GM23338 (cell line): ENCODE results near the gene TTC6. TPM values are rescaled to one million over a fixed set of nuclear protein-coding genes. Genes with fewer than 3 reads are reported as not detected.

Source experiments
- ATAC-seq: fragments of 200-7000 bp; cut with Tn5 transposase; 3 replicates; pipeline ENCODE4 v1.9.1; 2020
- DNase-seq: peaks from one replicate; pipeline ENCODE4 v3.0.0-alpha.2; 2015; ENCODE audit warnings: low spot score
- H2AFZ ChIP-seq: fragments of 200-600 bp; sonication (generic); 2 replicates; pipeline ENCODE4 v1.8.0; 2016; ENCODE audit warnings: antibody characterized with exemption, mild to moderate bottlenecking, moderate library complexity
- H3F3A ChIP-seq: fragments of 200-600 bp; sonication (generic); replicated peaks from 2 replicates; pipeline ENCODE4 v1.8.0; 2017; ENCODE audit warnings: antibody characterized with exemption, mixed run types, low read depth
- H3K27ac ChIP-seq: fragments of 200-600 bp; sonication (generic); 2 replicates; pipeline ENCODE4 v1.6.1; 2016; ENCODE audit warnings: low read depth
- H3K27me3 ChIP-seq: fragments of 200-600 bp; sonication (generic); 2 replicates; pipeline ENCODE4 v1.8.0; 2016; ENCODE audit warnings: mild to moderate bottlenecking, mixed run types, moderate library complexity; ENCODE audit not compliant: insufficient read depth
- H3K36me3 ChIP-seq: fragments of 200-600 bp; sonication (generic); 2 replicates; pipeline ENCODE4 v1.8.0; 2016; ENCODE audit warnings: mild to moderate bottlenecking; ENCODE audit not compliant: insufficient read depth
- H3K4me1 ChIP-seq: fragments of 200-600 bp; sonication (generic); 2 replicates; pipeline ENCODE4 v1.8.0; 2016; ENCODE audit warnings: mild to moderate bottlenecking, moderate library complexity; ENCODE audit not compliant: insufficient read depth
- H3K4me2 ChIP-seq: fragments of 200-600 bp; sonication (generic); 2 replicates; pipeline ENCODE4 v1.7.1; 2017; ENCODE audit warnings: mixed run types
- H3K4me3 ChIP-seq: fragments of 200-600 bp; sonication (generic); 2 replicates; pipeline ENCODE4 v1.6.1; 2016; ENCODE audit warnings: mixed run types
- H3K79me2 ChIP-seq: fragments of 200-600 bp; sonication (generic); replicated peaks from 2 replicates; pipeline ENCODE4 v1.8.0; 2017; ENCODE audit warnings: mild to moderate bottlenecking; ENCODE audit not compliant: insufficient read depth
- H3K9me2 ChIP-seq: fragments of 200-600 bp; sonication (generic); 2 replicates; pipeline ENCODE4 v1.8.0; 2017; ENCODE audit not compliant: insufficient read depth
- H4K20me1 ChIP-seq: fragments of 200-600 bp; sonication (generic); replicated peaks from 2 replicates; pipeline ENCODE4 v1.8.0; 2017; ENCODE audit warnings: mild to moderate bottlenecking; ENCODE audit not compliant: insufficient read depth
- H3K27ac Mint-ChIP-seq: 2 replicates; pipeline ENCODE4 v1.8.0; 2020; ENCODE audit warnings: inconsistent platforms, mild to moderate bottlenecking, moderate library complexity, mixed read lengths
- H3K27me3 Mint-ChIP-seq: 3 replicates; pipeline ENCODE4 v1.8.0; 2022; ENCODE audit warnings: low read depth, mild to moderate bottlenecking, moderate library complexity, mixed read lengths, inconsistent platforms; ENCODE audit not compliant: insufficient read depth, poor library complexity
- H3K36me3 Mint-ChIP-seq: 3 replicates; pipeline ENCODE4 v1.8.0; 2021; ENCODE audit warnings: low read depth, mild to moderate bottlenecking, inconsistent platforms, moderate library complexity, mixed read lengths
- H3K4me1 Mint-ChIP-seq: 3 replicates; pipeline ENCODE4 v1.8.0; 2020; ENCODE audit warnings: mild to moderate bottlenecking, inconsistent platforms, mixed read lengths
- H3K4me3 Mint-ChIP-seq: 3 replicates; pipeline ENCODE4 v1.8.0; 2021; ENCODE audit warnings: moderate library complexity, mild to moderate bottlenecking, inconsistent platforms, mixed read lengths
- H3K9me3 Mint-ChIP-seq: 3 replicates; pipeline ENCODE4 v1.8.0; 2020; ENCODE audit warnings: moderate library complexity, mild to moderate bottlenecking, inconsistent platforms, mixed read lengths
- EZH2 ChIP-seq: fragments of 200-600 bp; sonication (generic); IDR thresholded peaks from one replicate; pipeline ENCODE4 v1.8.0; 2017; ENCODE audit warnings: antibody characterized with exemption, mild to moderate bottlenecking, low read depth; ENCODE audit not compliant: unreplicated experiment
- EZH2phosphoT487 ChIP-seq: fragments of 200-600 bp; sonication (generic); IDR thresholded peaks from one replicate; pipeline ENCODE4 v1.8.1; 2018; ENCODE audit warnings: antibody characterized with exemption; ENCODE audit not compliant: unreplicated experiment
- JUNB ChIP-seq: IDR thresholded peaks from one replicate; pipeline ENCODE4 v1.6.1; 2016; ENCODE audit warnings: antibody characterized with exemption; ENCODE audit not compliant: unreplicated experiment
- NANOG ChIP-seq: IDR thresholded peaks from 2 replicates; pipeline ENCODE4 v1.6.1; 2016; ENCODE audit warnings: antibody characterized with exemption, borderline replicate concordance
- STAT1 ChIP-seq: IDR thresholded peaks from one replicate; pipeline ENCODE4 v1.6.1; 2016; ENCODE audit warnings: antibody characterized with exemption; ENCODE audit not compliant: unreplicated experiment
- ZNF331 ChIP-seq: fragments of 250-450 bp; sonication (Bioruptor Pico); IDR thresholded peaks from 2 replicates; pipeline ENCODE4 v1.5.0; 2020; ENCODE audit warnings: low read depth, mild to moderate bottlenecking, moderate library complexity
- polyA plus RNA-seq: library from polyadenylated mRNA; unstranded; fragments of >200 nt; fragmentation: Nextera tagmentation; extraction: Ambion mirVana; gene quantifications from 2 replicates; pipeline ENCODE4 v1.2.1, GENCODE V29; 2016
- total RNA-seq: library from RNA; depleted of rRNA; stranded (reverse); fragments of >200 nt; shearing (Covaris generic); gene quantifications from 2 replicates; pipeline ENCODE4 v1.2.3, GENCODE V29; 2014
- TF ChIP-seq, protein P1 (sequence below): IDR thresholded peaks from one replicate; pipeline ENCODE4 v1.6.1; 2018; ENCODE audit warnings: antibody characterized with exemption; ENCODE audit not compliant: unreplicated experiment
- TF ChIP-seq, protein P2 (sequence below): fragments of 250-450 bp; sonication (Bioruptor Pico); IDR thresholded peaks from 2 replicates; pipeline ENCODE4 v1.5.0; 2020; ENCODE audit warnings: mild to moderate bottlenecking, moderate library complexity

TTC6 gene
- total and polyA plus RNA-seq, 2 experiments from 2014 or later, result 0.31 TPM; not detected in 1

DNA sequence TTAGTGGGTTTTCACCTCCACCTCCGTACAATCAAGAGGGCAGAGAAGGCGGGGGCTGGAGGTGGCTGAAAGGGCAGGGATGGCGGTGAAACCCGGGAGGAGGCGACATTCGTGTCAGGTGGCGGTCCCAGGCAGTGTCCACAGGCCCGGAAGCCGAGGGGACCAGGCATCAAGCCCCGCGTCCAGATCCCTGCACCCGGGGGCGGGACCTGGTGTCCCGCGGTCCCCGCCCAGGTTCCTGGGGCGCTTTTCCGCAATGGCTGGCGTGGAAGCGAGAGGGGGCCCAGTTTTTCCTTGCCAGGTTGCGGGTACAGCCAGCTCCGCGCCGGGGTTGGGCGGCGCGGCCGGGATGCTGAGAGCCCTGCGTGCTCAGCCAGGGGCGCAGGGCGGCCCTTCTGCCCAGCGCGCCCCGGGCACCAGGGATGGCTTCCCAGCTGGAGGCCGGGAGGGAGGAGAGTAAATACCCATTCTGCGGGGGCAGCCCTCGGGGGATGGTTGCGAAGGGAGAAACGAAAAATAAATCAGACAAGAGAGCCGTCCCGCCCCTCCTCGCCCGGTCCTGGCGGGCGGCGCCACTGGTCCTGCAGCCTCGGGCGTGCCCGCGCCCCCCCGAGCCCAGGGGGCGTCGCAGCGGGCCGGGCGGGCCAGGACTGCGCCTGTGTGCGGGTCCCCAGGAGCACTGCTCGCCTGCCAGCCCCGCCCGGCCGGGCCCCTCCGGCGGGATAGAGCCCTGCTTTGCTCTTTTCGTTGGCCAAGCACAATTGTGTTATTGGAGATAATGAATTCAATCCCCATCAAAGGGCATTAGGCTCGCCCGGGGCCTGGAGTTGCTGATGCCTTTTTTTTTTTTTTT is 11.8 kb upstream of the TTC6 start:
- peaks cover 100% of the 10 kb centered on the region for H3K27me3 ChIP-seq
- ATAC-seq, result peak; percentile 65
- DNase-seq, result peak; percentile 67
- no peak overlapping the region for H3K27ac ChIP-seq
- no peaks in the 10 kb centered on the region for H3K9me2 ChIP-seq
- H3K4me1 ChIP-seq, result peaks cover 49% of the 10 kb centered on the region
- Mint-ChIP-seq H3K27ac (no peak overlapping the region), H3K9me3 (no peaks in the 10 kb centered on the region), H3K4me3 (peak overlapping the region; percentile 66), H3K4me1 (peaks cover 33% of the 10 kb centered on the region), H3K36me3 (no peaks in the 10 kb centered on the region), H3K27me3 (peaks cover 84% of the 10 kb centered on the region)
- no peak overlapping the region for H2AFZ ChIP-seq
- no peaks in the 10 kb centered on the region for H3K79me2 ChIP-seq
- H4K20me1 ChIP-seq, result peaks cover 7% of the 10 kb centered on the region; the same call in 1 of the 2 replicates
- peaks cover 6% of the 10 kb centered on the region for H3F3A ChIP-seq
- peak overlapping the region; percentile 52 for H3K4me3 ChIP-seq
- H3K4me2 ChIP-seq, result peak overlapping the region; percentile 93
- TF ChIP-seq ZNF331 (no peak), EZH2 (peak; percentile 85), NANOG (no peak), STAT1 (no peak), JUNB (no peak), EZH2phosphoT487 (peak; percentile 67)
- TF ChIP-seq, protein P1, sequence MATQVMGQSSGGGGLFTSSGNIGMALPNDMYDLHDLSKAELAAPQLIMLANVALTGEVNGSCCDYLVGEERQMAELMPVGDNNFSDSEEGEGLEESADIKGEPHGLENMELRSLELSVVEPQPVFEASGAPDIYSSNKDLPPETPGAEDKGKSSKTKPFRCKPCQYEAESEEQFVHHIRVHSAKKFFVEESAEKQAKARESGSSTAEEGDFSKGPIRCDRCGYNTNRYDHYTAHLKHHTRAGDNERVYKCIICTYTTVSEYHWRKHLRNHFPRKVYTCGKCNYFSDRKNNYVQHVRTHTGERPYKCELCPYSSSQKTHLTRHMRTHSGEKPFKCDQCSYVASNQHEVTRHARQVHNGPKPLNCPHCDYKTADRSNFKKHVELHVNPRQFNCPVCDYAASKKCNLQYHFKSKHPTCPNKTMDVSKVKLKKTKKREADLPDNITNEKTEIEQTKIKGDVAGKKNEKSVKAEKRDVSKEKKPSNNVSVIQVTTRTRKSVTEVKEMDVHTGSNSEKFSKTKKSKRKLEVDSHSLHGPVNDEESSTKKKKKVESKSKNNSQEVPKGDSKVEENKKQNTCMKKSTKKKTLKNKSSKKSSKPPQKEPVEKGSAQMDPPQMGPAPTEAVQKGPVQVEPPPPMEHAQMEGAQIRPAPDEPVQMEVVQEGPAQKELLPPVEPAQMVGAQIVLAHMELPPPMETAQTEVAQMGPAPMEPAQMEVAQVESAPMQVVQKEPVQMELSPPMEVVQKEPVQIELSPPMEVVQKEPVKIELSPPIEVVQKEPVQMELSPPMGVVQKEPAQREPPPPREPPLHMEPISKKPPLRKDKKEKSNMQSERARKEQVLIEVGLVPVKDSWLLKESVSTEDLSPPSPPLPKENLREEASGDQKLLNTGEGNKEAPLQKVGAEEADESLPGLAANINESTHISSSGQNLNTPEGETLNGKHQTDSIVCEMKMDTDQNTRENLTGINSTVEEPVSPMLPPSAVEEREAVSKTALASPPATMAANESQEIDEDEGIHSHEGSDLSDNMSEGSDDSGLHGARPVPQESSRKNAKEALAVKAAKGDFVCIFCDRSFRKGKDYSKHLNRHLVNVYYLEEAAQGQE, result no peak
- TF ChIP-seq, protein P2, sequence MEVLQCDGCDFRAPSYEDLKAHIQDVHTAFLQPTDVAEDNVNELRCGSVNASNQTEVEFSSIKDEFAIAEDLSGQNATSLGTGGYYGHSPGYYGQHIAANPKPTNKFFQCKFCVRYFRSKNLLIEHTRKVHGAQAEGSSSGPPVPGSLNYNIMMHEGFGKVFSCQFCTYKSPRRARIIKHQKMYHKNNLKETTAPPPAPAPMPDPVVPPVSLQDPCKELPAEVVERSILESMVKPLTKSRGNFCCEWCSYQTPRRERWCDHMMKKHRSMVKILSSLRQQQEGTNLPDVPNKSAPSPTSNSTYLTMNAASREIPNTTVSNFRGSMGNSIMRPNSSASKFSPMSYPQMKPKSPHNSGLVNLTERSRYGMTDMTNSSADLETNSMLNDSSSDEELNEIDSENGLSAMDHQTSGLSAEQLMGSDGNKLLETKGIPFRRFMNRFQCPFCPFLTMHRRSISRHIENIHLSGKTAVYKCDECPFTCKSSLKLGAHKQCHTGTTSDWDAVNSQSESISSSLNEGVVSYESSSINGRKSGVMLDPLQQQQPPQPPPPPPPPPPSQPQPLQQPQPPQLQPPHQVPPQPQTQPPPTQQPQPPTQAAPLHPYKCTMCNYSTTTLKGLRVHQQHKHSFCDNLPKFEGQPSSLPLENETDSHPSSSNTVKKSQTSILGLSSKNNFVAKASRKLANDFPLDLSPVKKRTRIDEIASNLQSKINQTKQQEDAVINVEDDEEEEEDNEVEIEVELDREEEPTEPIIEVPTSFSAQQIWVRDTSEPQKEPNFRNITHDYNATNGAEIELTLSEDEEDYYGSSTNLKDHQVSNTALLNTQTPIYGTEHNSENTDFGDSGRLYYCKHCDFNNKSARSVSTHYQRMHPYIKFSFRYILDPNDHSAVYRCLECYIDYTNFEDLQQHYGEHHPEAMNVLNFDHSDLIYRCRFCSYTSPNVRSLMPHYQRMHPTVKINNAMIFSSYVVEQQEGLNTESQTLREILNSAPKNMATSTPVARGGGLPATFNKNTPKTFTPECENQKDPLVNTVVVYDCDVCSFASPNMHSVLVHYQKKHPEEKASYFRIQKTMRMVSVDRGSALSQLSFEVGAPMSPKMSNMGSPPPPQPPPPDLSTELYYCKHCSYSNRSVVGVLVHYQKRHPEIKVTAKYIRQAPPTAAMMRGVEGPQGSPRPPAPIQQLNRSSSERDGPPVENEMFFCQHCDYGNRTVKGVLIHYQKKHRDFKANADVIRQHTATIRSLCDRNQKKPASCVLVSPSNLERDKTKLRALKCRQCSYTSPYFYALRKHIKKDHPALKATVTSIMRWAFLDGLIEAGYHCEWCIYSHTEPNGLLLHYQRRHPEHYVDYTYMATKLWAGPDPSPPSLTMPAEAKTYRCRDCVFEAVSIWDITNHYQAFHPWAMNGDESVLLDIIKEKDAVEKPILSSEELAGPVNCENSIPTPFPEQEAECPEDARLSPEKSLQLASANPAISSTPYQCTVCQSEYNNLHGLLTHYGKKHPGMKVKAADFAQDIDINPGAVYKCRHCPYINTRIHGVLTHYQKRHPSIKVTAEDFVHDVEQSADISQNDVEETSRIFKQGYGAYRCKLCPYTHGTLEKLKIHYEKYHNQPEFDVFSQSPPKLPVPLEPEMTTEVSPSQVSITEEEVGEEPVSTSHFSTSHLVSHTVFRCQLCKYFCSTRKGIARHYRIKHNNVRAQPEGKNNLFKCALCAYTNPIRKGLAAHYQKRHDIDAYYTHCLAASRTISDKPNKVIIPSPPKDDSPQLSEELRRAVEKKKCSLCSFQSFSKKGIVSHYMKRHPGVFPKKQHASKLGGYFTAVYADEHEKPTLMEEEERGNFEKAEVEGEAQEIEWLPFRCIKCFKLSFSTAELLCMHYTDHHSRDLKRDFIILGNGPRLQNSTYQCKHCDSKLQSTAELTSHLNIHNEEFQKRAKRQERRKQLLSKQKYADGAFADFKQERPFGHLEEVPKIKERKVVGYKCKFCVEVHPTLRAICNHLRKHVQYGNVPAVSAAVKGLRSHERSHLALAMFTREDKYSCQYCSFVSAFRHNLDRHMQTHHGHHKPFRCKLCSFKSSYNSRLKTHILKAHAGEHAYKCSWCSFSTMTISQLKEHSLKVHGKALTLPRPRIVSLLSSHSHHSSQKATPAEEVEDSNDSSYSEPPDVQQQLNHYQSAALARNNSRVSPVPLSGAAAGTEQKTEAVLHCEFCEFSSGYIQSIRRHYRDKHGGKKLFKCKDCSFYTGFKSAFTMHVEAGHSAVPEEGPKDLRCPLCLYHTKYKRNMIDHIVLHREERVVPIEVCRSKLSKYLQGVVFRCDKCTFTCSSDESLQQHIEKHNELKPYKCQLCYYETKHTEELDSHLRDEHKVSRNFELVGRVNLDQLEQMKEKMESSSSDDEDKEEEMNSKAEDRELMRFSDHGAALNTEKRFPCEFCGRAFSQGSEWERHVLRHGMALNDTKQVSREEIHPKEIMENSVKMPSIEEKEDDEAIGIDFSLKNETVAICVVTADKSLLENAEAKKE, result no peak
- H3K36me3 ChIP-seq, result no peaks in the 10 kb centered on the region
